Omental fat pad (tissue), 4 donors: ENCODE measurements around the gene LMAN2L. TPM values are rescaled to one million over a fixed set of nuclear protein-coding genes. Genes with fewer than 3 reads are reported as not detected.

Experiments used
- ATAC-seq: fragments of 150-250 bp; one replicate; pipeline ENCODE4 v1.9.1; 2016; ENCODE audit warnings: mild to moderate bottlenecking, moderate library complexity; ENCODE audit not compliant: low FRiP score
- DNase-seq: peaks from one replicate; pipeline ENCODE4 v3.0.0-alpha.2; 2019; ENCODE audit warnings: low spot score
- total RNA-seq, 4 donors: library from RNA; depleted of rRNA; stranded (reverse); fragments of >200 nt; gene quantifications; one replicate each; pipeline ENCODE4 v1.1.0, GENCODE V29; 2016
- TF ChIP-seq, protein P1 (sequence below), 3 donors: fragments of 450-650 bp; IDR thresholded peaks; one replicate each; pipeline ENCODE4 v1.5.1; 2016 to 2017; ENCODE audit warnings: antibody characterized with exemption in 3 of 3, mild to moderate bottlenecking in 3 of 3, moderate library complexity in 2 of 3

The LMAN2L gene
- total RNA-seq, 4 donors from 2014 or later, result 9.1 to 16.8 (median 11.5) TPM

- no peak for DNase-seq
- TF ChIP-seq, protein P1, sequence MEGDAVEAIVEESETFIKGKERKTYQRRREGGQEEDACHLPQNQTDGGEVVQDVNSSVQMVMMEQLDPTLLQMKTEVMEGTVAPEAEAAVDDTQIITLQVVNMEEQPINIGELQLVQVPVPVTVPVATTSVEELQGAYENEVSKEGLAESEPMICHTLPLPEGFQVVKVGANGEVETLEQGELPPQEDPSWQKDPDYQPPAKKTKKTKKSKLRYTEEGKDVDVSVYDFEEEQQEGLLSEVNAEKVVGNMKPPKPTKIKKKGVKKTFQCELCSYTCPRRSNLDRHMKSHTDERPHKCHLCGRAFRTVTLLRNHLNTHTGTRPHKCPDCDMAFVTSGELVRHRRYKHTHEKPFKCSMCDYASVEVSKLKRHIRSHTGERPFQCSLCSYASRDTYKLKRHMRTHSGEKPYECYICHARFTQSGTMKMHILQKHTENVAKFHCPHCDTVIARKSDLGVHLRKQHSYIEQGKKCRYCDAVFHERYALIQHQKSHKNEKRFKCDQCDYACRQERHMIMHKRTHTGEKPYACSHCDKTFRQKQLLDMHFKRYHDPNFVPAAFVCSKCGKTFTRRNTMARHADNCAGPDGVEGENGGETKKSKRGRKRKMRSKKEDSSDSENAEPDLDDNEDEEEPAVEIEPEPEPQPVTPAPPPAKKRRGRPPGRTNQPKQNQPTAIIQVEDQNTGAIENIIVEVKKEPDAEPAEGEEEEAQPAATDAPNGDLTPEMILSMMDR (IDR thresholded peaks at IDR 0.05), result no peak
- no peak for ATAC-seq
Measured at GRCh38 chr2:96773922-96774321, 34.1 kb upstream of the LMAN2L start.

- ATAC-seq (no peak), DNase-seq (no peak)
- TF ChIP-seq, protein P1 (IDR thresholded peaks at IDR 0.05), result no peak
Measured at GRCh38 chr2:96772903-96773671, 33.2 kb upstream of the LMAN2L start.

GRCh38 chr2:96771796-96772618 is 32.1 kb upstream of the LMAN2L start:
- no peak for ATAC-seq
- DNase-seq, result no peak
- TF ChIP-seq, protein P1 (IDR thresholded peaks at IDR 0.05), result no peak

GRCh38 chr2:96770442-96771202 is 30.8 kb upstream of the LMAN2L start:
- TF ChIP-seq, protein P1 (IDR thresholded peaks at IDR 0.05), result no peak
- ATAC-seq (no peak), DNase-seq (no peak)

DNA sequence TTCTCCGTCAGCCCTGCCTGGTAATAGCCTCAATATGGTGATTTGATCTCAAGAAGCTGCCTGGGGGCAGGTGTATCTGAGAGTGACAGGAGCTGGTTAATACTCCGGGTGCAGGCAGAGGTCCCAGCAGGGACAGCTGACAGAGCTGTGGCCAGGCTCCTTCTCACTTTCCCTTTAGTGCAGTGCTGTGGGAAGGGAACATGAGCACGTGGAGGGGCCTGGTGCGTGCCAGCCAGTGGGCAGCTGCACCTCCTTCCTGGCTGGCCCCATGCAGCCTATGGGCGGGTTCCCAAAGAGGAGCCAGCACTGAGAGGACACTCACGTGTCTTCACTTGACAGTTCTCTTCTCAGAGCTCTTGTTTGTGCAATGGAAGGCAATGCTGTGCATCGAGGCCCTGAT is 29.9 kb upstream of the LMAN2L start:
- no peak for DNase-seq
- TF ChIP-seq, protein P1 (IDR thresholded peaks at IDR 0.05), result no peak
- no peak for ATAC-seq

- ATAC-seq (no peak), DNase-seq (no peak)
- TF ChIP-seq, protein P1 (IDR thresholded peaks at IDR 0.05), result no peak
Measured at GRCh38 chr2:96768083-96768561, 28.3 kb upstream of the LMAN2L start.
